ENCODE results near the gene VPS36. TPM values are rescaled to one million over a fixed set of nuclear protein-coding genes. Genes with fewer than 3 reads are reported as not detected.
"Not testable (repeated sequence)": the region's sequence is repeated elsewhere in the genome, so short reads cannot be mapped to it uniquely, and the experiment has no call there.

Gene VPS36
- total and polyA plus RNA-seq, 4 donors = 17.3 to 119 (median 30.1) TPM

- no peak for DNase-seq
- ATAC-seq (ENCODE audit: insufficient read depth, low FRiP score) = no peak
- Histone ChIP-seq H3K27me3 (ENCODE audit: control insufficient read depth in 3 of 3, insufficient read depth in 3 of 3, low read length in 2 of 3) (no peaks in the 10 kb centered on the region), H3K36me3 (ENCODE audit: control insufficient read depth in 4 of 4, insufficient read depth in 4 of 4, low read length in 4 of 4) (peaks cover 12 to 19% (median 17%) of the 10 kb centered on the region in 4 donors), H3K4me3 (no peak overlapping the region), H3K4me1 (ENCODE audit: control insufficient read depth in 5 of 5, insufficient read depth in 5 of 5, low read length in 5 of 5) (peaks cover 0 to 3% (median 0%) of the 10 kb centered on the region in 5 donors), H3K9ac (ENCODE audit: insufficient read depth in 1 of 2, low read length in 2 of 2) (no peak overlapping the region), H3K27ac (ENCODE audit: low read depth in 1 of 2, low read length in 1 of 2) (peak overlapping the region in 1 of 2 donors; percentile 15), H3K9me3 (ENCODE audit: control insufficient read depth in 4 of 4, insufficient read depth in 3 of 4, low read length in 3 of 4) (peaks cover 0 to 2% (median 0%) of the 10 kb centered on the region in 4 donors)
- no peak for TF ChIP-seq CTCF (IDR thresholded peaks at IDR 0.05; ENCODE audit: control extremely low read depth, extremely low read depth)
- WGBS, 2 donors = 95 to 100% methylated on average over 1 of the region's 1 CpG
Measured at GRCh38 chr13:52412128-52412527, 38.3 kb downstream of the VPS36 start.

GRCh38 chr13:52411629-52412028 lies 38.8 kb downstream of the VPS36 start:
- Histone ChIP-seq H3K4me1 (ENCODE audit: control insufficient read depth in 5 of 5, insufficient read depth in 5 of 5, low read length in 5 of 5) (peaks cover 0 to 3% (median 0%) of the 10 kb centered on the region in 5 donors), H3K27me3 (ENCODE audit: control insufficient read depth in 3 of 3, insufficient read depth in 3 of 3, low read length in 2 of 3) (no peaks in the 10 kb centered on the region), H3K9me3 (ENCODE audit: control insufficient read depth in 4 of 4, insufficient read depth in 3 of 4, low read length in 3 of 4) (peaks cover 0 to 2% (median 0%) of the 10 kb centered on the region in 4 donors), H3K36me3 (ENCODE audit: control insufficient read depth in 4 of 4, insufficient read depth in 4 of 4, low read length in 4 of 4) (peaks cover 12 to 19% (median 16%) of the 10 kb centered on the region in 4 donors), H3K27ac (ENCODE audit: low read depth in 1 of 2, low read length in 1 of 2) (no peak overlapping the region), H3K9ac (ENCODE audit: insufficient read depth in 1 of 2, low read length in 2 of 2) (no peak overlapping the region), H3K4me3 (no peak overlapping the region)
- no peak for DNase-seq
- 67 to 74% methylated on average over 4 of the region's 4 CpGs for WGBS, 2 donors
- TF ChIP-seq CTCF (IDR thresholded peaks at IDR 0.05; ENCODE audit: control extremely low read depth, extremely low read depth) = no peak
- ATAC-seq (ENCODE audit: insufficient read depth, low FRiP score) = peak; percentile 53

GRCh38 chr13:52408071-52408658 lies 42.3 kb downstream of the VPS36 start:
- Histone ChIP-seq H3K27me3 (ENCODE audit: control insufficient read depth in 3 of 3, insufficient read depth in 3 of 3, low read length in 2 of 3) (peaks cover 0 to 17% (median 11%) of the 10 kb centered on the region in 3 donors), H3K4me1 (ENCODE audit: control insufficient read depth in 5 of 5, insufficient read depth in 5 of 5, low read length in 5 of 5) (peaks cover 0 to 10% (median under 1%) of the 10 kb centered on the region in 5 donors)
- not testable (repeated sequence) for DNase-seq; H3K9me3 ChIP-seq (ENCODE audit: control insufficient read depth in 4 of 4, insufficient read depth in 3 of 4, low read length in 3 of 4); H3K9ac ChIP-seq (ENCODE audit: insufficient read depth in 1 of 2, low read length in 2 of 2); H3K36me3 ChIP-seq (ENCODE audit: control insufficient read depth in 4 of 4, insufficient read depth in 4 of 4, low read length in 4 of 4); H3K27ac ChIP-seq (ENCODE audit: low read depth in 1 of 2, low read length in 1 of 2); ATAC-seq (ENCODE audit: insufficient read depth, low FRiP score); H3K4me3 ChIP-seq
- 91 to 97% methylated on average over 25 to 33 of the region's 33 CpGs for WGBS, 2 donors

GRCh38 chr13:52407436-52407835 lies 43.0 kb downstream of the VPS36 start:
- Histone ChIP-seq H3K27me3 (ENCODE audit: control insufficient read depth in 3 of 3, insufficient read depth in 3 of 3, low read length in 2 of 3) (peaks cover 0 to 17% (median 11%) of the 10 kb centered on the region in 3 donors), H3K4me1 (ENCODE audit: control insufficient read depth in 5 of 5, insufficient read depth in 5 of 5, low read length in 5 of 5) (peaks cover 0 to 10% (median 3%) of the 10 kb centered on the region in 5 donors)
- not testable (repeated sequence) for DNase-seq; H3K9me3 ChIP-seq (ENCODE audit: control insufficient read depth in 4 of 4, insufficient read depth in 3 of 4, low read length in 3 of 4); H3K9ac ChIP-seq (ENCODE audit: insufficient read depth in 1 of 2, low read length in 2 of 2); ATAC-seq (ENCODE audit: insufficient read depth, low FRiP score); H3K27ac ChIP-seq (ENCODE audit: low read depth in 1 of 2, low read length in 1 of 2); H3K4me3 ChIP-seq; H3K36me3 ChIP-seq (ENCODE audit: control insufficient read depth in 4 of 4, insufficient read depth in 4 of 4, low read length in 4 of 4)
- 97% methylated on average over 12 of the region's 12 CpGs for WGBS, 2 donors

Data from lung (tissue), 12 donors.